Lower lobe of right lung (tissue), 2 donors: ENCODE data around the gene RNF207. TPM values are rescaled to one million over a fixed set of nuclear protein-coding genes. Genes with fewer than 3 reads are reported as not detected.

ENCODE experiments used
- ATAC-seq, 2 donors: fragments of 200-7000 bp; cut with Tn5 transposase; one replicate each; pipeline ENCODE4 v1.9.1; 2020 to 2022; ENCODE audit warnings: mild to moderate bottlenecking in 2 of 2, moderate library complexity in 2 of 2
- DNase-seq: peaks from one replicate; pipeline ENCODE4 v3.0.0-alpha.2; 2020
- H3K27ac ChIP-seq: fragments of 200-600 bp; one replicate; pipeline ENCODE4 v1.8.0; 2022
- H3K27me3 ChIP-seq: fragments of 200-600 bp; one replicate; pipeline ENCODE4 v1.8.0; 2022; ENCODE audit warnings: low read depth
- H3K36me3 ChIP-seq: fragments of 200-600 bp; one replicate; pipeline ENCODE4 v1.8.0; 2022; ENCODE audit warnings: mild to moderate bottlenecking
- H3K4me1 ChIP-seq: fragments of 200-600 bp; one replicate; pipeline ENCODE4 v1.8.0; 2022
- H3K4me3 ChIP-seq: fragments of 200-600 bp; one replicate; pipeline ENCODE4 v1.8.0; 2022; ENCODE audit warnings: mild to moderate bottlenecking
- H3K9me3 ChIP-seq: fragments of 200-600 bp; one replicate; pipeline ENCODE4 v1.8.0; 2022
- CTCF ChIP-seq: fragments of 200-600 bp; IDR thresholded peaks from one replicate; pipeline ENCODE4 v1.8.0; 2022; ENCODE audit warnings: antibody characterized with exemption, mild to moderate bottlenecking
- intact Hi-C: fragments of 100-400 bp; cut with DNase I; formaldehyde crosslinking; loops from one replicate; pipeline ENCODE4 v1.11.0; 2022
- total RNA-seq: library from RNA; stranded (reverse); fragmentation: NEBNext Ultra II Directional; extraction: Animal tissue kit (Norgen Biotek cat#: 25700); gene quantifications from one replicate; pipeline ENCODE4 v1.2.1, GENCODE V29; 2021
- donor health status: DM: no; HTN: yes; CAD: no; lungs with severe emphysema.

Gene RNF207
- total RNA-seq, 1 donor from 2014 or later = 14.0 TPM

- no peak for ATAC-seq
- no peak for DNase-seq
- Histone ChIP-seq H3K4me3 (no peak overlapping the region), H3K4me1 (no peaks in the 10 kb centered on the region), H3K9me3 (no peaks in the 10 kb centered on the region), H3K27ac (no peak overlapping the region), H3K36me3 (no peaks in the 10 kb centered on the region), H3K27me3 (no peaks in the 10 kb centered on the region)
- no peak for TF ChIP-seq CTCF
- intact Hi-C loops = no loop called here
Measured at GRCh38 chr1:6269296-6269695, 63.4 kb downstream of the RNF207 start.

DNA sequence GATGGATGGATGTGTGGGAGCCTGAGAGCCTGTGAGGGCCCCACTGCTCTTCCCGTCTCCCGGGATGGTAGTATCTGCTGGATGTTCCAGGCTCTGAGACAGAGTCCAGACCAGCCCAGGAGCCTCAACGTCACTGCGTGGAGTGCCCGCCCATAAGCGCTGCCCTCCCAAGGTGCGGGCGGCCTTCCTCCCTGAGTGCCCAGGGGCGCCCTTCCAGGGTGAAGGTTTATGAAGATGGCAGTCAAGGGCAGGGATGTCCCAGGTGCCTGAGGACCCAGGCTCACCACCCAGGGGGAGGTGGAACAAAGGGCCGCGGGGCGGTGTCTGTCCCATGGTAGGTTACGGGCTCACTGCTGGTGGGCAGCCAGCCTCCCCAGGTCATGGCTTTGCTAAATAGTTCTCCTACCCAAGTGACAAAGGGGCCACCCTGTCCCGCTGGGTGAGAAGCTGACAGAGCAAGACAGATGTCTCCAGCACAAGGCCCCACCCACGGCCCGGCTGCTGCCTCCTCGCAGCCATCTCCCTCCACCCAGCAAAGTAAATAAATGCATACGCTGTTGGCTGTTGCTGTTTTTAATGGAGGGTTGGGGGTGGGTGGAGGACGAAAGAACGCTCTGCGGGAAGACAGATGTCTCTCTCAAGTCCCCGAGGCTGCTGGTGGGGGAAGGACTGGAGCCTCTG, 63.9 kb downstream of the RNF207 start:
- DNase-seq (no peak), ATAC-seq (no peak)
- Histone ChIP-seq H3K27me3 (no peaks in the 10 kb centered on the region), H3K4me3 (no peak overlapping the region), H3K27ac (no peak overlapping the region), H3K4me1 (no peaks in the 10 kb centered on the region), H3K9me3 (no peaks in the 10 kb centered on the region), H3K36me3 (no peaks in the 10 kb centered on the region)
- intact Hi-C loops = no loop called here
- TF ChIP-seq CTCF = no peak

- no peak for DNase-seq
Measured at GRCh38 chr1:6270401-6270800, 64.5 kb downstream of the RNF207 start.

More at GRCh38 chr1:6270401-6270800, 64.5 kb downstream of the RNF207 start:
- no peaks in the 10 kb centered on the region for H3K4me1 ChIP-seq
- intact Hi-C loops = no loop called here
- H3K27me3 ChIP-seq = no peaks in the 10 kb centered on the region
- no peak for ATAC-seq
- no peak overlapping the region for H3K4me3 ChIP-seq
- H3K27ac ChIP-seq = no peak overlapping the region
- no peaks in the 10 kb centered on the region for H3K9me3 ChIP-seq
- no peak for TF ChIP-seq CTCF
- no peaks in the 10 kb centered on the region for H3K36me3 ChIP-seq

Other genes with a start within 250 kb of the RNF207 start
- 16.1 TPM for gene NPHP4, start 213.7 kb upstream of the RNF207 start, total RNA-seq
- 119 TPM for gene KCNAB2, start 160.2 kb upstream of the RNF207 start, total RNA-seq
- gene CHD5, start 25.8 kb upstream of the RNF207 start, total RNA-seq = 0.56 TPM
- 317 TPM for gene RPL22, start 6.5 kb upstream of the RNF207 start, total RNA-seq
- 49.0 TPM for gene ICMT, start 29.8 kb downstream of the RNF207 start, total RNA-seq
- gene HES3, start 38.1 kb downstream of the RNF207 start, total RNA-seq = not detected
- 16.6 TPM for gene GPR153, start 55.0 kb downstream of the RNF207 start, total RNA-seq
- gene ACOT7, start 187.6 kb downstream of the RNF207 start, total RNA-seq = 28.5 TPM
- 6.4 TPM for gene HES2, start 213.8 kb downstream of the RNF207 start, total RNA-seq
- gene ESPN, start 218.7 kb downstream of the RNF207 start, total RNA-seq = 8.3 TPM